GM21737 (cell line): Measurements from ENCODE around the gene PPM1F.

Source experiments
- ATAC-seq: cut with Tn5 transposase; IDR thresholded peaks from one replicate; pipeline ENCODE4 v1.9.1; 2021; ENCODE audit warnings: mild to moderate bottlenecking, moderate library complexity; ENCODE audit not compliant: unreplicated experiment

PPM1F gene

GRCh38 chr22:21961127-21961867, 8.6 kb upstream of the PPM1F start:
- no peak for ATAC-seq

GRCh38 chr22:21960200-21961126, 7.8 kb upstream of the PPM1F start:
- ATAC-seq, result no peak

- ATAC-seq, result no peak
Measured at GRCh38 chr22:21959274-21960074, 6.8 kb upstream of the PPM1F start.

GRCh38 chr22:21958360-21959273, 6.0 kb upstream of the PPM1F start:
- ATAC-seq, result no peak

GRCh38 chr22:21951931-21952465, 650 bp downstream of the PPM1F start:
- ATAC-seq, result no peak

GRCh38 chr22:21951062-21951461, 1.6 kb downstream of the PPM1F start:
- no peak for ATAC-seq

- no peak for ATAC-seq
Measured at GRCh38 chr22:21949948-21950347, 2.7 kb downstream of the PPM1F start.

GRCh38 chr22:21949569-21949918, 3.1 kb downstream of the PPM1F start:
- no peak for ATAC-seq

- no peak for ATAC-seq
Measured at GRCh38 chr22:21948824-21949568, 3.7 kb downstream of the PPM1F start.

GRCh38 chr22:21948390-21948789, 4.3 kb downstream of the PPM1F start:
- ATAC-seq, result no peak

- no peak for ATAC-seq
Measured at GRCh38 chr22:21947040-21948014, 5.3 kb downstream of the PPM1F start.

- no peak for ATAC-seq
Measured at GRCh38 chr22:21946262-21946925, 6.3 kb downstream of the PPM1F start.

GRCh38 chr22:21945453-21946261, 7.0 kb downstream of the PPM1F start:
- ATAC-seq, result no peak

GRCh38 chr22:21944871-21945270, 7.8 kb downstream of the PPM1F start:
- no peak for ATAC-seq

GRCh38 chr22:21943571-21944448, 8.8 kb downstream of the PPM1F start:
- no peak for ATAC-seq
